Activated CD4-positive, alpha-beta T cell treated with anti-CD3 and anti-CD28 coated beads for 36 hours (primary cell): ENCODE results near the gene RAB36. TPM values are rescaled to one million over a fixed set of nuclear protein-coding genes. Genes with fewer than 3 reads are reported as not detected.

Source experiments
- ATAC-seq: fragments of 200-7000 bp; cut with Tn5 transposase; one replicate; pipeline ENCODE4 v1.10.0; 2021; ENCODE audit warnings: mild to moderate bottlenecking, moderate library complexity
- CTCF ChIA-PET: fragments of 350-600 bp; sonication (Branson Sonifier 250); formaldehyde crosslinking; loops from one replicate; lab custom pipeline; 2021; ENCODE audit warnings: antibody characterized with exemption; lab: Charles Lee
- POLR2A ChIA-PET: fragments of 350-600 bp; sonication (Branson Sonifier 250); formaldehyde crosslinking; loops from one replicate; lab custom pipeline; 2021; ENCODE audit warnings: antibody characterized with exemption, inconsistent platforms; lab: Charles Lee
- DNase-seq: peaks from one replicate; pipeline ENCODE4 v3.0.0-alpha.2; 2020
- H3K27ac Mint-ChIP-seq: one replicate; pipeline ENCODE4 v1.8.0; 2021; ENCODE audit warnings: mixed read lengths
- H3K27me3 Mint-ChIP-seq: one replicate; pipeline ENCODE4 v1.8.0; 2021; ENCODE audit warnings: mixed read lengths
- H3K36me3 Mint-ChIP-seq: one replicate; pipeline ENCODE4 v1.8.0; 2021; ENCODE audit warnings: low read depth, mixed read lengths
- H3K4me1 Mint-ChIP-seq: one replicate; pipeline ENCODE4 v1.8.0; 2021; ENCODE audit warnings: mixed read lengths
- H3K4me3 Mint-ChIP-seq: one replicate; pipeline ENCODE4 v1.8.0; 2021; ENCODE audit warnings: mild to moderate bottlenecking, moderate library complexity, mixed read lengths
- H3K9me3 Mint-ChIP-seq: one replicate; pipeline ENCODE4 v1.8.0; 2021; ENCODE audit warnings: low read depth, mixed read lengths
- intact Hi-C, 2 experiments: fragments of 100-400 bp; cut with DNase I in 1 of 2; cut with micrococcal nuclease in 1 of 2; formaldehyde crosslinking; loops; one replicate each; pipeline versions ENCODE4 v1.14.2 to v1.15.1; 2022 to 2024; cut with DNase I, micrococcal nuclease
- total RNA-seq, 2 experiments: library from RNA; stranded (reverse); gene quantifications; one replicate each; pipeline ENCODE4 v1.2.3, GENCODE V29; 2021

RAB36 gene
- total RNA-seq, 2 experiments from 2014 or later = 0.35 to 0.50 TPM

DNA sequence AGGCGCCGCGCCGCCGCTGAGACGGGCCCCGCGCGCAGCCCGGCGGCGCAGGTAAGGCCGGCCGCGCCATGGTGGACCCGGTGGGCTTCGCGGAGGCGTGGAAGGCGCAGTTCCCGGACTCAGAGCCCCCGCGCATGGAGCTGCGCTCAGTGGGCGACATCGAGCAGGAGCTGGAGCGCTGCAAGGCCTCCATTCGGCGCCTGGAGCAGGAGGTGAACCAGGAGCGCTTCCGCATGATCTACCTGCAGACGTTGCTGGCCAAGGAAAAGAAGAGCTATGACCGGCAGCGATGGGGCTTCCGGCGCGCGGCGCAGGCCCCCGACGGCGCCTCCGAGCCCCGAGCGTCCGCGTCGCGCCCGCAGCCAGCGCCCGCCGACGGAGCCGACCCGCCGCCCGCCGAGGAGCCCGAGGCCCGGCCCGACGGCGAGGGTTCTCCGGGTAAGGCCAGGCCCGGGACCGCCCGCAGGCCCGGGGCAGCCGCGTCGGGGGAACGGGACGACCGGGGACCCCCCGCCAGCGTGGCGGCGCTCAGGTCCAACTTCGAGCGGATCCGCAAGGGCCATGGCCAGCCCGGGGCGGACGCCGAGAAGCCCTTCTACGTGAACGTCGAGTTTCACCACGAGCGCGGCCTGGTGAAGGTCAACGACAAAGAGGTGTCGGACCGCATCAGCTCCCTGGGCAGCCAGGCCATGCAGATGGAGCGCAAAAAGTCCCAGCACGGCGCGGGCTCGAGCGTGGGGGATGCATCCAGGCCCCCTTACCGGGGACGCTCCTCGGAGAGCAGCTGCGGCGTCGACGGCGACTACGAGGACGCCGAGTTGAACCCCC is 35.8 kb downstream of the RAB36 start:
- Mint-ChIP-seq H3K27ac (peak overlapping the region; percentile 86), H3K9me3 (peaks cover 5% of the 10 kb centered on the region), H3K27me3 (no peaks in the 10 kb centered on the region), H3K4me3 (peak overlapping the region; percentile 79), H3K4me1 (peaks cover 53% of the 10 kb centered on the region), H3K36me3 (peaks cover 22% of the 10 kb centered on the region)
- POLR2A ChIA-PET = interaction anchor here (1.0 to 3.3 kb wide), 2 partner anchors 45 to 62 kb away, joined by 4 to 14 read pairs; no protein-coding TSS in a partner anchor
- intact Hi-C loops = loop anchor here in 1 of 2 experiments (1.0 kb wide), 1 partner anchor 39 kb away; no protein-coding TSS in a partner anchor
- DNase-seq = peak; percentile 51
- ATAC-seq = no peak
- CTCF ChIA-PET = interaction anchor here (0.7 to 2.1 kb wide), 5 partner anchors 23 to 101 kb away, joined by 3 to 8 read pairs (median 3); no protein-coding TSS in a partner anchor

DNA sequence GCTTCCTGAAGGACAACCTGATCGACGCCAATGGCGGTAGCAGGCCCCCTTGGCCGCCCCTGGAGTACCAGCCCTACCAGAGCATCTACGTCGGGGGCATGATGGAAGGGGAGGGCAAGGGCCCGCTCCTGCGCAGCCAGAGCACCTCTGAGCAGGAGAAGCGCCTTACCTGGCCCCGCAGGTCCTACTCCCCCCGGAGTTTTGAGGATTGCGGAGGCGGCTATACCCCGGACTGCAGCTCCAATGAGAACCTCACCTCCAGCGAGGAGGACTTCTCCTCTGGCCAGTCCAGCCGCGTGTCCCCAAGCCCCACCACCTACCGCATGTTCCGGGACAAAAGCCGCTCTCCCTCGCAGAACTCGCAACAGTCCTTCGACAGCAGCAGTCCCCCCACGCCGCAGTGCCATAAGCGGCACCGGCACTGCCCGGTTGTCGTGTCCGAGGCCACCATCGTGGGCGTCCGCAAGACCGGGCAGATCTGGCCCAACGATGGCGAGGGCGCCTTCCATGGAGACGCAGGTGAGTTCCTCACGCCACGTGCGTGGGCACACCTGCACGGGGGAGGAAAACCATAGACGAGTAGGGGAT is 36.5 kb downstream of the RAB36 start:
- DNase-seq = peak; percentile 31
- peak overlapping the region; percentile 86 for H3K27ac Mint-ChIP-seq
- POLR2A ChIA-PET = interaction anchor here (1.0 to 3.3 kb wide), 3 partner anchors 45 to 100 kb away, joined by 3 to 14 read pairs (median 4); no protein-coding TSS in a partner anchor

DNA sequence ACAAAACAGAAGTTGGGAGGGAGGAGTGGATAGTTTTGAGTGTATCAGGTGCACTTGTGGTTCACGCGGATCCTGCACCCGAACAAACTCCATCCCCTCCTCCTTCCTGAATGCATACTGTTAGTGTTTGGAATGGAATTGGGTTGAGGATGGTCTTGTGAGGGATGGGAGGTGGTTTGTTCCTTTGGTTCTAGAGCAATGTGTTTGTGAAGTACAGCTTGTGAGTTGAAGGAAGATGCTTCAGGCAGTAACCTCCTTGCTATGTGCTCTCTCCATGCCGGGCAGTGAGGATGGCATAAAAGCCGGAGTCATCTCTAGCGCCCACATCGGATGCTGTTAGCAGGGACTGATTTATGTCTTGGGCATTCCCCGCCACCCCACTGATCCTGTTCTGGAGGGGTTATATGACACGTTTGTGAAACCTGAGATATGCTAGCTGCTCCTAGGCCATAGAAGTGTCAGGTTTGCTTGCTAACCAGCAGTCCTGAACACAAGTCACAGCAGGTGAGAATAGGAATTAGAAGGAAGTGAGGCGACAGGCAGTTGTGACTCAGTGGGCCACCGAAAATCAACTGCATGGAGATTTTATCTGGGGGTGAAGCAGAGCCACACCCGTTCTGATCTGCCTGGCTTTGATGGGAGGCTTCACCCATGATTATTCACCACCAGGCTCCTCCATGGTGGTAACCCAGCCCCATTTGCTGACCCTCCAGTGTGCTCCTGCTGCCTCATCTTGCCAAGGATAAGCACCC is 37.2 kb downstream of the RAB36 start:
- Mint-ChIP-seq H3K4me1 (peaks cover 63% of the 10 kb centered on the region), H3K27me3 (no peaks in the 10 kb centered on the region), H3K9me3 (no peaks in the 10 kb centered on the region), H3K36me3 (peaks cover 34% of the 10 kb centered on the region), H3K4me3 (peak overlapping the region; percentile 79), H3K27ac (peak overlapping the region; percentile 86)
- intact Hi-C loops = loop anchor here (1.0 to 2.0 kb wide), 3 partner anchors 34 to 61 kb away; no protein-coding TSS in a partner anchor
- ChIA-PET POLR2A (interaction anchor here (0.7 to 3.3 kb wide), 3 partner anchors 9 to 99 kb away, joined by 3 to 14 read pairs (median 3); no protein-coding TSS in a partner anchor), CTCF (interaction anchor here (1.4 to 3.0 kb wide), 5 partner anchors 9 to 100 kb away, joined by 3 to 19 read pairs (median 8); no protein-coding TSS in a partner anchor)
- DNase-seq = peak; percentile 86
- ATAC-seq = peak; percentile 79

More for the DNA sequence above, 36.5 kb downstream of the RAB36 start:
- CTCF ChIA-PET = interaction anchor here (1.4 to 3.0 kb wide), 6 partner anchors 8 to 100 kb away, joined by 3 to 19 read pairs (median 6); no protein-coding TSS in a partner anchor
- H3K4me3 Mint-ChIP-seq = peak overlapping the region; percentile 79
- H3K27me3 Mint-ChIP-seq = no peaks in the 10 kb centered on the region
- no peak for ATAC-seq
- H3K4me1 Mint-ChIP-seq = peaks cover 58% of the 10 kb centered on the region
- peaks cover 29% of the 10 kb centered on the region for H3K36me3 Mint-ChIP-seq
- intact Hi-C loops = loop anchor here (1.0 to 2.0 kb wide), 3 partner anchors 34 to 61 kb away; no protein-coding TSS in a partner anchor
- no peaks in the 10 kb centered on the region for H3K9me3 Mint-ChIP-seq

DNA sequence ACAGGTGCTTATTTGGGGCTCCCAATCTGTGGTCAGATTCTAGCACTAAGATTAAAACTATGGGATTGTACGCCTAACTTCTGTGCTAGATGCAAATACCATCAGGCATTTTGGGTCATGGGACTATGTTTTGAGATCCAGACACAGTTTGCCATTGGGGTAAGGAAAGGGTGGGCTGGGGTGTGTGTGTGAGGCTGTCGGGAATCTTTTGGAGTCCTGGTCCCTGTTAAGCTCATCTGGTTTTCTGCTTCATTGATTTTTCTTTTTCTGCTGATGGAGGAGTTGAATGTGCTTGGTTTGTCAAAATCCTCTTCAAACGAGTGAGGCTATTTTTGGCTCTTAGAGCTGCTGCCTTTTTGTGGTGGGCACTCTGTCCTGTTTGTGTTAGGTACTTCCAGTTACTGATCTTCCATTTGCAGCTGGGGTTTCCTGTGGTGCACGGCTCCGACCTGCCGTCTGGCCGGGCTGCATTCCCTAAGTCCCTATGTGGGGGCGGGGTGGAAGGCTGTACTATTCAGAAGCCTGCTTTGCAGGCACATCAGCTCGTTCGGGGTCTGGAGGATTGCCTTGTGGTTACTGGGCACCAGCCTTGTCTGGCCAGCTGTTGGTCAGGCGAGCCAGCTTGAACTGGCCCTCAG is 37.9 kb downstream of the RAB36 start:
- peak overlapping the region; percentile 86 for H3K27ac Mint-ChIP-seq
- POLR2A ChIA-PET = interaction anchor here (0.7 to 3.3 kb wide), 3 partner anchors 10 to 99 kb away, joined by 3 to 14 read pairs (median 3); no protein-coding TSS in a partner anchor
- CTCF ChIA-PET = interaction anchor here (0.7 to 3.0 kb wide), 6 partner anchors 9 to 430 kb away, joined by 3 to 19 read pairs (median 6); no protein-coding TSS in a partner anchor
- peaks cover 70% of the 10 kb centered on the region for H3K4me1 Mint-ChIP-seq
- ATAC-seq = no peak
- no peaks in the 10 kb centered on the region for H3K9me3 Mint-ChIP-seq
- peak overlapping the region; percentile 79 for H3K4me3 Mint-ChIP-seq
- peak; percentile 17 for DNase-seq
- H3K27me3 Mint-ChIP-seq = no peaks in the 10 kb centered on the region
- peaks cover 40% of the 10 kb centered on the region for H3K36me3 Mint-ChIP-seq
- intact Hi-C loops = loop anchor here in 1 of 2 experiments (2.0 kb wide), 1 partner anchor 36 kb away; no protein-coding TSS in a partner anchor

DNA sequence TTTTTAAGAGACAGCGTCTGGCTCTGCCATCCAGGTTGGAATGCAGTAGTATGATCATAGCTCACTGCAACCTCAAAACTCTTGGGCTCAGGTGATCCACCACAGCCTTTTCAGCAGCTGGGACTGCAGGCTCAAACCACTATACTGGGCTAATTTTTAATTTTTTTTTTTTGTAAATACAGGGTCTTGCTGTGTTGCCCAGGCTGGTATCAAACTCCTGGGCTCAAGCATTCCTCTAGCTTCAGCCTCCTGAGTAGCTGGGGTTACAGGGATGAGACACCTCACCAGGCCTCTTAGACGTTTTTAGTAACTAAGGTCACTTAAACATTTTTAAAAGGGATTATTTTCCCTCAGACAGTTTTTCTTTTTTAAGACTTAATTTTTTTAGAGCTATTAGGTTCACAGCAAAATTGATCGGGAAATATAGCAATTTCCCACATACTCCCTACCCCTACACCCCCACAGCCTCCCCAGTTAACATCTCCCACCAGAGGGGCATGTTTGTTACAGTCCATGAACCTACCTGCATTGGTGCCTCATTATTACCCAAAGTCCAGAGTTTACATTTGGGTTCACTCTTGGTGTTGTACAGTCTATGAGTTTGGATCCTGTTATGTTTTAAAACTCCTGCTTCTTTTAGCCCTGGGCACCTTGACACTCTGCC is 39.0 kb downstream of the RAB36 start:
- CTCF ChIA-PET = interaction anchor here (1.9 to 3.0 kb wide), 2 partner anchors 59 to 98 kb away, joined by 10 to 19 read pairs; no protein-coding TSS in a partner anchor
- peaks cover 43% of the 10 kb centered on the region for H3K36me3 Mint-ChIP-seq
- H3K4me3 Mint-ChIP-seq = peak overlapping the region; percentile 79
- ATAC-seq (no peak), DNase-seq (no peak)
- POLR2A ChIA-PET = interaction anchor here (3.3 kb wide), 1 partner anchor 59 kb away, joined by 14 read pairs; no protein-coding TSS in a partner anchor
- no peaks in the 10 kb centered on the region for H3K27me3 Mint-ChIP-seq
- H3K4me1 Mint-ChIP-seq = peaks cover 64% of the 10 kb centered on the region
- H3K9me3 Mint-ChIP-seq = no peaks in the 10 kb centered on the region
- intact Hi-C loops = no loop called here
- H3K27ac Mint-ChIP-seq = peak overlapping the region; percentile 43

DNA sequence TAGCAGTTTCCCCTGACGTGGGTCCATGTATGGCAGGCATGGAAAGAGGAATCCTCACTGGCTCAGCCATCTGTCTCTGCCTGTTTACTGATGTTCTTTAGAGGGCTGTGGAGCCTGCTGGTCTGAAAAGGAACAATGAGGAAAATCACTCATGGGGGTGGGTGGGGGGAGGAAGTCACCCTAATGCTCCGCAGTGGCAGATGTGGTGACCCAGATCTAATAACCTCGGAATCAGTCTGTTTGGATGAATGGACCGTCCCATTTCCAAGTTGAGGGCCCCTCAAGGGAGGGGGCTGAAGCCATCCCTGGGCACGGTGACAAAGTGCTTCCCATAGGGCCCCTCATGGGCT is 39.5 kb downstream of the RAB36 start:
- CTCF ChIA-PET = interaction anchor here (3.0 kb wide), 1 partner anchor 98 kb away, joined by 19 read pairs; no protein-coding TSS in a partner anchor
- H3K36me3 Mint-ChIP-seq = peaks cover 44% of the 10 kb centered on the region
- H3K27ac Mint-ChIP-seq = peak overlapping the region; percentile 43
- no peaks in the 10 kb centered on the region for H3K9me3 Mint-ChIP-seq
- DNase-seq (no peak), ATAC-seq (no peak)
- peaks cover 63% of the 10 kb centered on the region for H3K4me1 Mint-ChIP-seq
- intact Hi-C loops = no loop called here
- H3K4me3 Mint-ChIP-seq = peak overlapping the region; percentile 79
- no peaks in the 10 kb centered on the region for H3K27me3 Mint-ChIP-seq
- POLR2A ChIA-PET = no interaction called here

DNA sequence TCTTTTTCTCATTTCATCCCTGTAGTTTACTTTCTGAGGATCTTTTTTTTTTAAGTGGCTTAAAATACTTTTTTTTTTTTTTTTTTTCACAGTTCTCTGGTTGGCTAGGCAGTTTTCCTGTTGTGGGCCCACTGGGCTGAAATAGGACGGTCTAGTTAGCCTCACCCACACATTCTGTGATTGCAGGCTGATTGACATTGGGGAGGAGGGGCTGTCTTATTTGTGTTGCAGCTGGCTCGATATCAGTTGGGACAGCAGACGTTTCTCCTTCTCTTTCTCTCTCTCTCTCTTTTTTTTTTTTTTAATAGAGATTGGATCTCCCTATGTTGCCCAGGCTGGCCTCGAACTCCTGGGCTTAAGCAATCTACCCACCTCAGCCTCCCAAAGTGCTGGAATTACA is 41.9 kb downstream of the RAB36 start:
- ChIA-PET POLR2A (interaction anchor here (0.6 kb wide), 2 partner anchors 9 to 777 kb away, joined by 3 to 4 read pairs; no protein-coding TSS in a partner anchor), CTCF (interaction anchor here (0.7 kb wide), 2 partner anchors 58 to 95 kb away, joined by 3 read pairs; no protein-coding TSS in a partner anchor)
- Mint-ChIP-seq H3K27me3 (no peaks in the 10 kb centered on the region), H3K27ac (peak overlapping the region; percentile 17), H3K36me3 (peaks cover 43% of the 10 kb centered on the region), H3K4me3 (no peak overlapping the region), H3K9me3 (no peaks in the 10 kb centered on the region), H3K4me1 (peaks cover 60% of the 10 kb centered on the region)
- ATAC-seq = no peak
- no peak for DNase-seq
- intact Hi-C loops = no loop called here

DNA sequence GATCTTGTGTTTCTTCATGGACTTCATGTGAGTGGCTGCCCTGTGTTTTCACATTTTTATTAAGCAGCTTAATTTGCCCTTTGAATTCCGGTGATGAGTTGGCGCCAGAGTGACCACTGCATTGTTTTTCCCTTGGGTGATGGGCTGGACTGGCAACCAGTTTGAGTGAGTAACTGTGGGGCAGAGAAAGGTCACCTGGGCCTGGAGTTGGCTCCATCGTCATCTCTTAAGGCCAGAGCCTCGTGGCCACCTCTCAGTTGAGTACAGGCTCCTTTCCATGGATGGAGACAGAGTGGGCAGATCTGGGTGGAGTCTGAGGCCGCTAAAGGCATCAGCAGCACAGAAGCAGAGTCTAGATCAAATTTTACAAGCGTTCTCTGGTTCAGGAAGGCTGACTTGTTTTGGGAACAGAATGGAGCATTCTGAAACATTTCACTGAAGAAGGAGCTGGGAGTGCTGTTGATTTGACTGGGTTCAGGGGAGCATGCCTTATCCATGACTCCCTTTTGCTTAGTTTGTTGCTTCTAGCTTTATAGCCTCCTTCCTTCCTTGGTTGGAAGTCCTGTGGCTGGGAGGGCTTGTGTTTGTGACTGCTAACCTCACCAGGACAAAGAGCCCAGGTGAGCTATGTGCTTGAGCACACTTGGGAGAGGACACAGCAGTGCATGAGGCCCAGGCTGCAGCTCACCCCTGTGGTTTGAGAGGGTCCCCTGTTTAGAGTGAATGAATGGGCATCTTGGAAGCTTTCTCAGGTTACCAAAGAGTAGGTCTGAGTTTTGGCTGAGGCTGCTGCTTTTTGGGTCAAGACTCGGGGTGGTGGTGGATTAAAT is 42.8 kb downstream of the RAB36 start:
- DNase-seq (no peak), ATAC-seq (no peak)
- Mint-ChIP-seq H3K4me1 (peaks cover 52% of the 10 kb centered on the region), H3K27ac (peak overlapping the region; percentile 17), H3K4me3 (no peak overlapping the region), H3K9me3 (no peaks in the 10 kb centered on the region), H3K36me3 (peaks cover 37% of the 10 kb centered on the region), H3K27me3 (no peaks in the 10 kb centered on the region)
- intact Hi-C loops = no loop called here
- ChIA-PET POLR2A (no interaction called here), CTCF (interaction anchor here (0.7 to 1.6 kb wide), 3 partner anchors 20 to 94 kb away, joined by 3 read pairs; no protein-coding TSS in a partner anchor)

DNA sequence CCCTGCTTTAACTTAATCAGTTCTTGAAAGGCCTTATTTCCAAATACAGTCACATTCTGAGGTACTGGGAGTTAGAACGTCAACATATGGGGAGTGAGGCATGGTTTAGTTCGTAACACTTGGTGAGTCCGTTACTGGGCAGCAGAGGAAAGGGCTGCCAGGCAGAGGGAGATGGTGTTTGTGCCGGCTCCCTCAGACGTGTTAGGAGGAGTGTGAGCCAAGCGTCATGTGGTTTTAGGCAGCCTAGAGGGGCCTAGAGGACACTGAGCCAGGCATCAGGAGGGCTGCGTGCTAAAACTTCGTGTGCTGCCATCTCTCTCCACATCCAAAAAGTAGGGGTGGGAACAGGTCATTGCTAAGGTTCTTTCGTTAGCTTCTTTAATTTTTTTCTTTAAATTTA is 45.2 kb downstream of the RAB36 start:
- no peak overlapping the region for H3K4me3 Mint-ChIP-seq
- intact Hi-C loops = no loop called here

More for the DNA sequence above, 45.2 kb downstream of the RAB36 start:
- Mint-ChIP-seq H3K27me3 (no peaks in the 10 kb centered on the region), H3K27ac (no peak overlapping the region), H3K4me1 (peaks cover 34% of the 10 kb centered on the region), H3K9me3 (no peaks in the 10 kb centered on the region), H3K36me3 (peaks cover 30% of the 10 kb centered on the region)
- no peak for DNase-seq
- POLR2A ChIA-PET = no interaction called here
- CTCF ChIA-PET = interaction anchor here (1.3 kb wide), 1 partner anchor 92 kb away, joined by 4 read pairs; no protein-coding TSS in a partner anchor
- no peak for ATAC-seq
